ENCODE results near the gene RNF182.
A peak's percentile ranks its signal among the peaks of the same experiment; 100 is the strongest.
"Not testable (repeated sequence)": the region's sequence is repeated elsewhere in the genome, so short reads cannot be mapped to it uniquely, and the experiment has no call there.

The RNF182 gene

GRCh38 chr6:13917141-13917540 lies 7.6 kb upstream of the RNF182 start:
- DNase-seq (ENCODE audit: low read depth) = no peak

- DNase-seq (ENCODE audit: low read depth) = no peak
Observed at GRCh38 chr6:13918686-13919250, 6.0 kb upstream of the RNF182 start.

GRCh38 chr6:13919861-13920260 lies 4.9 kb upstream of the RNF182 start:
- DNase-seq (ENCODE audit: low read depth) = no peak

- no peak for DNase-seq (ENCODE audit: low read depth)
Observed at GRCh38 chr6:13920552-13920951, 4.2 kb upstream of the RNF182 start.

- DNase-seq (ENCODE audit: low read depth) = no peak
Observed at GRCh38 chr6:13922750-13923149, 2.0 kb upstream of the RNF182 start.

GRCh38 chr6:13923527-13924145 lies 1.1 kb upstream of the RNF182 start:
- peak; percentile 44 for DNase-seq (ENCODE audit: low read depth)

- peak; percentile 47 for DNase-seq (ENCODE audit: low read depth)
Observed at GRCh38 chr6:13924146-13924948, 405 bp upstream of the RNF182 start.

GRCh38 chr6:13926378-13926777 lies 1.6 kb downstream of the RNF182 start:
- DNase-seq (ENCODE audit: low read depth) = no peak

GRCh38 chr6:13927203-13927602 lies 2.5 kb downstream of the RNF182 start:
- DNase-seq (ENCODE audit: low read depth) = no peak

GRCh38 chr6:13929196-13929595 lies 4.4 kb downstream of the RNF182 start:
- DNase-seq (ENCODE audit: low read depth) = no peak

- DNase-seq (ENCODE audit: low read depth) = no peak
Observed at GRCh38 chr6:13931797-13932402, 7.1 kb downstream of the RNF182 start.

GRCh38 chr6:13932785-13933184 lies 8.0 kb downstream of the RNF182 start:
- DNase-seq (ENCODE audit: low read depth) = no peak

- no peak for DNase-seq (ENCODE audit: low read depth)
Observed at GRCh38 chr6:13934721-13935120, 10.0 kb downstream of the RNF182 start.

- DNase-seq (ENCODE audit: low read depth) = no peak
Observed at GRCh38 chr6:13935190-13935880, 10.6 kb downstream of the RNF182 start.

- not testable (repeated sequence) for DNase-seq (ENCODE audit: low read depth)
Observed at GRCh38 chr6:13935881-13936261, 11.1 kb downstream of the RNF182 start.

GRCh38 chr6:13941902-13942301 lies 17.1 kb downstream of the RNF182 start:
- no peak for DNase-seq (ENCODE audit: low read depth)

- DNase-seq (ENCODE audit: low read depth) = no peak
Observed at GRCh38 chr6:13943943-13944342, 19.2 kb downstream of the RNF182 start.

- DNase-seq (ENCODE audit: low read depth) = no peak
Observed at GRCh38 chr6:13946506-13946905, 21.8 kb downstream of the RNF182 start.

GRCh38 chr6:13947611-13948178 lies 22.9 kb downstream of the RNF182 start:
- no peak for DNase-seq (ENCODE audit: low read depth)

GRCh38 chr6:13952101-13952500 lies 27.3 kb downstream of the RNF182 start:
- DNase-seq (ENCODE audit: low read depth) = no peak

GRCh38 chr6:13953061-13953705 lies 28.4 kb downstream of the RNF182 start:
- peak; percentile 28 for DNase-seq (ENCODE audit: low read depth)
